ENCODE results near the gene MORN4. TPM values are rescaled to one million over a fixed set of nuclear protein-coding genes. Genes with fewer than 3 reads are reported as not detected.
"Not testable (repeated sequence)": the region's sequence is repeated elsewhere in the genome, so short reads cannot be mapped to it uniquely, and the experiment has no call there.

MORN4 gene
- total RNA-seq, 1 donor from 2014 or later, result 0.48 TPM

DNA sequence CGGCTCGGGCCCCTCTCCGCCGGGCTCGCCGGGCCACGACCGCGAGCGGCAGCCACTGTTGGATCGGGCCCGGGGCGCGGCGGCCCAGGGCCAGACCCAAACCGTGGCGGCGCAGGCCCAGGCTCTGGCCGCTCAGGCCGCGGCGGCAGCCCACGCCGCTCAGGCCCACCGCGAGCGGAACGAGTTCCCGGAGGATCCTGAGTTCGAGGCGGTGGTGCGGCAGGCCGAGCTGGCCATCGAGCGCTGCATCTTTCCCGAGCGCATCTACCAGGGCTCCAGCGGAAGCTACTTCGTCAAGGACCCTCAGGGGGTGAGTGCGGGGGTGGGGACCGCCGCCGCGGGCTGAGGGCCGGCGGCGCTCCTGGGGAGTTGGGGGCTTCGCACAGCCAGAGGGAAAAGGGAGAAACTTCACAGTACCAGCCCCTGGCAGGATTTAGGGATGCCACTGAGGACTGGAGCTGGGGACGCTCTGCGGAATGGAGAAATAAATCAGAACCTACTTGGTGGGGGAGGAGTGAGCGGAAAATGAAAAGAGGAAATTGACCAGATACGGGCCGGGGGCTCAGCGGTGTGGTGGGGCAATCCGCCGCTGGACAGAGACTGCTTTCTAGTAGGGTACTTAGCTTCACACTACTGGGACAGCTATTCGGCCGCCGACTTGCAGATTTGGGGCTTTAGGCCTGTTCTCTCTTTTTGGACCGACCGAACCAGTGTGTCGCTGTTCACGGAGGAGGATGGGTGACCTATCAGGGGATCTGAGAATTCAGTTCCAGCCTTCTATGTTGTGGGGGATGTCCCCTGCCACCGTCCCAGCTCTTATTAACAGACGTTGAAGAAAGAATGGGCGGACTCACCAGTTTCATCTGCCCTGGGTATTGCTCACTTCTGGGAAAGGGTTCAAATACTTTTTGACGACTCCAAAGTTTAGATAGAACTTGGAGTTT is 7.8 kb upstream of the MORN4 start:
- peak; percentile 43 for DNase-seq (ENCODE audit: low spot score)

DNA sequence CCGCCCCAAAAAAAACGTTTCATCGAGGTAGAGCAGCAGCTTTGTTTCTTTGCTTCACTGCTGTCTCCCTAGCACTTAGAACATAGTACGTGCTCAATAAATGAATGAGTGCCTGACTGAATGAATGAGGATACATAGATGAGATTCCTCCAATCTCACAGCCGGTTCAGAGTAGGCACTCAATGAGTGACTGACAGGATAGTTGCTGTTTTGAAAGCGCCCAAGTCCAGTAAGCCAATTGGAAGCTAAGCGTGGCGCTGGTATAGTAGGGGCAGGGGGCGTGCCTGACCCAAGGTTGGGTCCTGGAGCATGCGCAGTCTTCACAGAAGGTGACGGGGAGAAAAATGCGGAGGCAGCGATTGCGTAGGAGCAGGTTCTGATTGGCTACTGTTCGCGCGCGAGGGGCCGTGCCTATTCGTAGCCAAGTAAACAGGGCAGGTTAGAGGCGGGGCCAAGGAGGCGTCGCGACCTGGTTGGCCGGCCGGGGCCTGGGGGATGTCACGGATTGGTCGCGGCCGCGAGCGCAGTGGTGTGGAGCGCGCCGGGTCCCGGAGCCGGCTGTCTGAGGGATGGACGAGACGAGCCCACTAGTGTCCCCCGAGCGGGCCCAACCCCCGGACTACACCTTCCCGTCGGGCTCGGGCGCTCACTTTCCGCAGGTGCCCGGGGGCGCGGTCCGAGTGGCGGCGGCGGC is 7.0 kb upstream of the MORN4 start, which contains the start of gene PI4K2A:
Gene PI4K2A, plus strand, starts transcription at position 498 of the 694 bp plus-strand sequence. Its CDS starts 72 bp downstream, at position 570.
- peak; percentile 100 for DNase-seq (ENCODE audit: low spot score)

DNA sequence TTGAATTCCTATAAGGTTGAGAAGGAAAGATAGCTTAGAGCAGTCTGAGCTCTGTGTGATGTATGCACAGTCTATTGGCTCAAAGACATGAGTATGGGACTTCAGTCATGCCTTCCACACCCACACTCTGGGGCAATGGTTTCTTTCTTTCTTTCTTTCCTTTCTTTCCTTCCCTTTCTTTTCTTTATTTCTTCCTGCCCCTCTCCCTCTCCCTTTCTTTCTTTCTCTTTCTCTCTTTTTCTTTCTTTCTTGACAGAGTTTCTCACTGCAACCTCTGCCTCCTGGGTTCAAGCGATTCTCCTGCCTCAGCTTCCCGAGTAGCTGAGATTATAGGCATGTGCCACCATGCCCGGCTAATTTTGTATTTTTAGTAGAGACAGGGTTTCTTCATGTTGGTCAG is 5.8 kb upstream of the MORN4 start:
- not testable (repeated sequence) for DNase-seq (ENCODE audit: low spot score)

DNA sequence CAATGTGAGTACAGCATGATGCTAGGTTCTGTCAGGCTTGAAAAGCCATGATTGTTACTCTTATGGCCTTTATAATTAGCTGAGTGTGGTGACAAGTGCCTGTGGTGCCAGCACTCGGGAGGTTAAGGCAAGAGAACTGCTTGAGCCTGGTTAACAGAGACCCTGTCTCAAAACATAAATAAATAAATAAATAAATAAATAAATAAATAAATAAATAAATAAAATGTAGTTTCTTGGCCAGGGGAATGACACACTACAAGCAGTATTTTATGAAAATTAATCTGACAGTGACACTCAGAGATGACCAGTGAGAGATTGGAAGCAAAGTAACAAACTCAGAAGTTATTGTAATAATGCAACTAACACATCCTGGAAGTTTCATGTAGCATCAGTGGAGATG is 2.3 kb upstream of the MORN4 start:
- no peak for DNase-seq (ENCODE audit: low spot score)

DNA sequence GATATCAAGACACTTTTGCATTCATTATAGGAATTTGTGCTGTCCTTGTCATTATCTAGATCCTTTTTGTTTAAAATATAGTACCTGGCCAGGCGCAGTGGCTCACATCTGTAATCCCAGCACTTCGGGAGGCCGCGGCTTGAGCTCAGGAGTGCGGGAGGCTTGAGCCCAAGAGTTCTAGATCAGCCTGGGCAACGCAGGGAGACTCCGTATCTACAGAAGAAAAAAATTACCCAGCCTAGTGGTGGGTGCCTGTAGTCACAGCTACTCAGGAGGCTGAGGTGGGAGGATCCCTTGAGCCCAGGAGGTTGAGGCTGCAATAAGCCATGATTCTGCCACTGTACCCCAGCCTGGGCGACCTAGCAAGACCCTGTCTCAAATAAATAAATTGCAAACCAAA is 621 bp upstream of the MORN4 start:
- no peak for DNase-seq (ENCODE audit: low spot score)

DNA sequence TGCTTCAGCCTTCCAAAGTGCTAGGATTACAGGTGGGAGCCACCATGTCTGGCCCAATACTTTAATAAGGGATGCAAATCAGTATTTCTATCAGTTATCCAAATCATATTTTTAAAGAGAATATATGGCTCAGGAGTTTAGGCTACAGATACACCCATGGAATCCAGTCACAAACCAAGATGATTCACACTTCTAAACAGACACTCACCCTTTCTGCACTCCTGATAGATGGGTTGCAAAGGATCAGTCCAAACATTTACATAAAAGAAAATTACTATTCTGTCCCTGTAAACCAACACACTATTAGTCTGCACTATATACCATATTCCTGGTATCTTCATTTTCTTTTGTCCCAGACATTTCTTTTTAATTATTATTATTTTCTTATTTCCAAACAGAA is 2.2 kb downstream of the MORN4 start:
- DNase-seq (ENCODE audit: low spot score), result no peak

DNA sequence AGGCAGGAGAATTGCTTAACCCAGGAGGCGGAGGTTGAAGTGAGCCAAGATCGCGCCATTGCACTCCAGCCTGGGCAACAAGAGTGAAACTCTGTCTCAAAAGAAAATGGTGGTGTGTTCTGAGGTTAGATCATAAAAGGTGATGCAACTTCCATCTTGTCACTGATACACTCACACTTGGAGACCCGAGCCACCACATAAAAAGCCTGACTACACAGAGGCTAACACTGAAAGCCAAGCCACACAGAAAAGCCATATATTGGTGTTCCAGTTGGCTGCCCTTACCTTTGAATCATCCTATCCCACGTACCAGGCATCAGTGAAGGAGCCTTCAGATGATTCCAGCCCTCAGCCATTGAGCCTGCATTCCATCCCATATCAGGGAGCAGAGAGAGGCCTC is 4.0 kb downstream of the MORN4 start:
- DNase-seq (ENCODE audit: low spot score), result no peak

DNA sequence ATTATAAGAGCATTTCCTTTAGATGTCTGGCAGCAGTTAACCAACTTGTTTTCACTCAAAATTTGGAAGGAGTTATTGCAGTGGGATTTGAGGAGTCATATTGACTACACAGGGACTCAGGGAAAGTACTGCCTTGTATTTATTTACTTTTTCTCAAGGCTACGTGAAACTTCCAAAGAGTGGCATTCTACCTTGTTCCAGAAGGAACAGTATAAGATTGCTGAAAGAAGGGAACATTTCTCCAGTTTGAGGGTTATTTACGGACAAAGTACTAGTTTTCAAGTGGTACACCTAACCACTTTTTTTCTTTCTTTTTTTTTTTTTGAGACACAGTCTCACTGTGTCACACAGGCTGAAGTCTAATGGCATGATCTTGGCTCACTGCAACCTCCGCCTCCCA is 5.1 kb downstream of the MORN4 start:
- DNase-seq (ENCODE audit: low spot score), result no peak

DNA sequence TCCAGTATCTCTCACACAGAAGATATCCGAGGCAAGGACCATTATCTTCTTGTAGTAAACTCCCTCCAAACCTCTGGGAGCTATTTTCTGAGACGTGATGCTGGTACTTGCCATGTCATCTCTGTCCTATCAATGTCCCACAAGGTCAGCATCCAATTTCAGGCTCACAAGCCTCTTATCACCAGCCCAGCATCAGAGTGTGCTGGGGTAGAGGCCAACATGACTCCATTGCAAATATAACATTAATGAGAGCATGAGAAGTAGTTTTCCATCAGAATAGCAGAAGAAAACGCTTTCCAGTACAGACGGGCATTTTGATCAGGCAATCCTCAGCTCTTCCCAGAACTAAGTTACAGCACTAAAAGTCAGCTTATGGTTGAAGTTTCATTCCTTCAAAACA is 5.6 kb downstream of the MORN4 start:
- DNase-seq (ENCODE audit: low spot score), result no peak

DNA sequence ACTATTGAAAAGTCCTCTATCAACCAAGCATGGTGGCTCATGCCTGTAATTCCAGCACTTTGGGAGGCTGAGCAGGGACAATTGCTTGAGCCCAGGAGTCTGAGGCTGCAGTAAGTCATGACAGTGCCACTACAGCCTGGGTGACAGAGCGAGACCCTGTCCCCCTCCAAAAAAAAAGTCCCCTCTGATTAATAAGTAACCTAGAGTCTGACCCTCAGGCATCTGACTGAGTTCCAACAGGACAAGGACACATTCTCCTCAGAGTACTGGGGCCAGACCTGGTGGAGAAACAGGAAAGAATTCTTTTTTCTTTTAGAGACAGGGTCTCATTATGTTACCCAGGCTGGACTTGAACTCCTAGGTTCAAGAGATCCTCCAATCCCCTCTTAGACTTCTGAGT is 10.0 kb downstream of the MORN4 start:
- DNase-seq (ENCODE audit: low spot score), result no peak

DNA sequence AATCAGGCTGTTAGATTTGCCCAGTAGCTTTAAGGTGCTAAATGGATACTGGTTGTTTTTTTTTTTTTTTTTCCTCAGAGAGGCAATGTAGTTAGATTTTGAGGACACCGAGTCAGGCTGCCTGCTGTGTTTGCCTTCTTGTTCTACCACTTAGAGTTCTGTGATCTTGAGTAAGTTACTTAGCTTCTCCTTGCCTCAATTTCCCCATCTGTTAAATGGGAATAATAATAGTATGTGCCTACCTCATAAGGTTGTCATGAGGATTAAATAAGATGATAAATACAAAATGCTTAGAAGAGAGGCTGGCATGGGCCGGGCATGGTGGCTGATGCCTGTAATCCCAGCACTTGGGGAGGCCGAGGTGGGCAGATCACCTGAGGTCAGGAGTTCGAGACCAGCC is 14.6 kb downstream of the MORN4 start:
- no peak for DNase-seq (ENCODE audit: low spot score)

DNA sequence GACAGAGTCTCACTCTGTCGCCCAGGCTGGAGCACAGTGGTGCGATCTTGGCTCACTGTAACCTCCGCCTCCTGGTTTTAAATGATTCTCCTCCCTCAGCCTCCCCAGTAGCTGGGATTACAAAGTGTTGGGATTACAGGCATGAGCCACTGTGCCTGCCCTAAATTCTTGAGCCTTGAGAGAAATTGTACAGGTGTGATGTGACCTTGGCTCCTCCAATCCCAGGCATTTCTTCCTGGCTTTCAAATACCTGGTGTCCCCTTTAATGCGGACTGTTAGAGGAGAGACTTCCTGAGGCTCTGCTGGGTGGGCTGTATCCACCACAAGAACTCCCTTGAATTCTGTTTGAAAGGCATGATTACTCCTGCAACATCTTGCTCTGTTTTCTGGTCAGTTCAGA is 15.0 kb downstream of the MORN4 start:
- no peak for DNase-seq (ENCODE audit: low spot score)

DNA sequence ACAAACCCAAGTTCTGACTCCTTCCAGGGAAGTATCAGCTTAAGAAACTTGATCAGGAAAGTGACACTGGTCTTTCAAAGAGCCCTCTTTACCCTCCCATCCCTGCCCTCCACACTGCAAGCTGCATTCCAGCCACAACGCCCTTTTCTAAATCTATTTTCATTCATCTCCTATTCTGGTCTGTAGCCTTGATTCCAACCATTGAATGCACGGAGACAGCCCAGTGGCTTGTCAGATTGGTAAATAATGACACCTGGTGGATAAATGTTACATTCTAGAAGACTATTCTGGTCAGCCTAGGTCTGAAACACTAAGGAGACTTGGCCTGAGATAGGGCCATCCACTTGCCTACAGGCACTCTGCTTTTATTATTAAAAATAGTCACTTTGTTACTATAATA is 20.9 kb downstream of the MORN4 start:
- DNase-seq (ENCODE audit: low spot score), result peak; percentile 65

DNA sequence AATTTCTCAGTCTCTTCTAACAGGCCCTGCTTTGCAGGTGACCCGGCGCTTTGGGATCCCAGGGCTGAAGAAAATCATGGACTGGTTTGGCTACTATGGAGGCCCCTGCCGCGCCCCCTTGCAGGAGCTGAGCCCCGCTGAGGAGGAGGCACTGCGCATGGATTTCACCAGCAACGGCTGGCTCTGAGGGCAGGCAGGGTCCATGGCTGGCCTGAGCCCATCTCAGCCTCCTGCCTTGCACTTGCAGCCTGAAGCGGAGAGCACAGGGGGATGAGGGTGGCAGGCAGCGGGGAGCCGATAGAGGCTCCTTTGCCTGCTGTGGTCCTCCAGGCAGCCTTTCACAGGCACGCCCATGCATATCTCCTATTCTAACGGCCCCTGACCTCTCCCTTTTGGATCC is 21.8 kb downstream of the MORN4 start:
- DNase-seq (ENCODE audit: low spot score), result no peak

DNA sequence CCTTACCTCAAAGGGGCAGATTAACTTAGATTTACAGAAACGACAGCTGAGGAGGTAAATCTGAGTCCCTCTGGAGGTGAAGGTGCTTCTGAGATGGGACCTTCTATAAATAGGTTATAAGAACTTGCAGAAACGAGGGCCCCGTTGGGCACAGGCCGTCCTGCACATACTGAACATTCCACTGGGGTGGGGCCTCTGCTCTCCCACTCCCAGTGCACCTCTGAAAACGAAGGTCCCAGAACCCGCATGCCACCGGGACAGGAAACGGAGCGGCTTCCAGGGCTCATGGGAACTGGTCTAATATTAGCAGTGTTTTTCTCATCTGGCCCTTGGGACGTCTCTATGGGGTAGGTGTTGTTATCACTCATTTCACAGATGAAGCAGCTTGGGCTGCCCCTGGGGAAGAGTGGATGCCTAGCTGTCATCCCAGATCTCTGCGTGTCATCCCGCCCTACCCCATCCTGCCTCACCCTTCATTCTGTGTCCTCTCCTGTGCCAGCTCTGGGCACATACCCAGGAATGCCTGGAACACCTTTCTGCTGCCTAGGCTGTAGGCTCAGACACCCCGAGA is 24.2 kb downstream of the MORN4 start:
- DNase-seq (ENCODE audit: low spot score), result no peak

DNA sequence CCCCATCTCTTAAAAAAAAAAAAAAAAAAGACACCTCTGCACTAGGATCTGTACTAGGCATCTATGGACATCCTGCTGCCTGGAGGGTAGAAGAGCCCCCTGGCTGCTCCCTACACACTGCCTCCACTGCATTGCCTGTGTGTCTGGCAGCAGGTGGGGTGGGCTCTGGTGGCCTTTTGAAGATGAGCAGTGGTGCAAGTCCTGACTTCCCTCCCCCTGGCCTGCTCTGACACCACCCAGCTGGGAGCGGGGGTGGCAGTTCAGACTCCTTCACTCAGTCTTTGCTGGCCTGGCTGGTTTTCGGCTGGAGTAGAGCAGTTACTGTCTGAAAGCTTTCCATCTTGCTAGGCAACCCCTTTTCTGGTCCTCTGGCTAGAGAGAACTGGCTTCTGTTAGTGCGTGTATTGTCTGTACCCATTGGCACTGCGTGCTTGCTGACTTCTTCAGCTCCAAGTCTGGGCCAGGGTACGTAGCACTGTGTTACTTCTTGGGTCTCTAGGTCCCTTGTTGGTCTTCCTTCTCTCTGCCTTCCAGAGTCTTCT is 26.1 kb downstream of the MORN4 start:
- DNase-seq (ENCODE audit: low spot score), result no peak

DNA sequence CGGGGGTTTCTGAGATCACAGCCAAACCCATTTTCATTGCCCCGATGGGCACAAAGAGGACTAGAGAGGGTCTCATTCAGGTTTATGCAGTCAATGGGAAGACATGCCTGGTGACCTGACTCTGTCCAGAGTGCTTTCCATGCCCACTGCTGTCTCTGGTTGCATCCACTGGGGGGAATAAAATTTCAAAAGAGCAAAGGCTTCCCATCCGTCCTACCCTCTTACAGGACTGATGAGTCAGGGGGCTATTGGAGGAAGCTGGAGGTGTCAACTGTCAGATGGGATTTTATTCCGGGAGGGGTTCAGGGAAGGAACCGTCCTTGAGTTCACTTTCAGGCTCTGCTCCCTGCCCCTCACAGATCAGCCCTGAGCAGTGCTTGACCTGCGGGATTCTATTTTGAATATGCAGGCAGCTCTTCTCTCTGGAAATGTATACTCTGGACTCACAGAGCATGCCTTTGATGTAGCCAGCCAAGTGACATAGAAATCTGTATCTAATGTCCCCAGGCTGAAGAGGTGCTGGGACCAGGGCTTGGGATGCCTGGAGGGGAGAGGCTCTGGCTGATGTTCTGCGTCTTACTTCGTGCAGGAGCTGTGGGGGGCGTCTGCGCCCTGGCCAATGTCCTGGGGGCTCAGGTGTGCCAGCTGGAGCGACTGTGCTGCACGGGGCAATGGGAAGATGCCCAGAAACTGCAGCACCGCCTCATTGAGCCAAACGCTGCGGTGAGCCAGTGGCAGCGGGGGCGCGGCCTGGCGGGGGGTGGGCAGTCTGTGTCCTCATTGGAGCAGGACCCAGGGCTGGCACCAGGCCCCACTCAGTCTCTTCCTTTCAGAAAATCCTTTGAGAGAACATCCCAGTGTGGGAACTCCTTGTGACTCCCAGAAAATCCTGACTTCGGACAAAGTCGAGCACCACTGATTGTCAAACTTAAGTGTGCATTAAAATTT is 31.8 kb downstream of the MORN4 start:
- DNase-seq (ENCODE audit: low spot score), result no peak

DNA sequence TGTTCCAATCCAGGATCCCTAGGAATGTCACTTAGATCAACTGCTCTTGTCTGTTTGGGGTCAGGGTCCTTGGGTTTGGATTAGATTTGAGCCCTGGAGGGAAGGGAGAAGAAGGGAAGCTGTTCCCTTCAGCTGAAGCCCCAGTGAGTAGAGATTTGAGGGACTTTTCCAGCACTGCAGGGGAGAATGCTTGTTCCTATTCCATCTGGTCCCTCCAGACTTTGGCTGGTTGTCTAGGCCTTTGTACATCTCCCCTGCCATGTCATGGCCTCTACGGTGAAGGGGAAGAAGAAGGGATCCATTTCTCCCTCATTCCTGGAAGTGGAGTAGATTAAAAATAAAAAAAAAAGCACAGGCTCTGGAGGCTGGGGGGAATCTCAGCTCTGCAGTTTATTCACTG is 32.7 kb downstream of the MORN4 start:
- no peak for DNase-seq (ENCODE audit: low spot score)

DNA sequence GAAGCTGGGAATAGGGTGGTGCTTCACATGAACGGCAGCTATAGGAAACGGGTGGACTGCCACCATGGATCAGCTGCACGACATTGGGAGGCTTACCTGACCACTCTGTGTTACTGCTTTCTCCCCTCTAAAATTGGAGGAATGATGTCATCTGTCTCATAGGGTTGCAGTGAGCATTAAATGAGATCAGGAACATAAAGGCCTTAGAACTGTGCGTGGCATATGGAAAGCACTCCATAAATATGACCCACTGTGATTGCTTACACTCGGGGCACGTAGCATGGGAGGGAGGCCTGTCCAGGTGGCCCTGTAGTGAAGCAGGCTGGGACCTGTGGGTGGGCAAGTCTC is 34.1 kb downstream of the MORN4 start:
- no peak for DNase-seq (ENCODE audit: low spot score)

DNA sequence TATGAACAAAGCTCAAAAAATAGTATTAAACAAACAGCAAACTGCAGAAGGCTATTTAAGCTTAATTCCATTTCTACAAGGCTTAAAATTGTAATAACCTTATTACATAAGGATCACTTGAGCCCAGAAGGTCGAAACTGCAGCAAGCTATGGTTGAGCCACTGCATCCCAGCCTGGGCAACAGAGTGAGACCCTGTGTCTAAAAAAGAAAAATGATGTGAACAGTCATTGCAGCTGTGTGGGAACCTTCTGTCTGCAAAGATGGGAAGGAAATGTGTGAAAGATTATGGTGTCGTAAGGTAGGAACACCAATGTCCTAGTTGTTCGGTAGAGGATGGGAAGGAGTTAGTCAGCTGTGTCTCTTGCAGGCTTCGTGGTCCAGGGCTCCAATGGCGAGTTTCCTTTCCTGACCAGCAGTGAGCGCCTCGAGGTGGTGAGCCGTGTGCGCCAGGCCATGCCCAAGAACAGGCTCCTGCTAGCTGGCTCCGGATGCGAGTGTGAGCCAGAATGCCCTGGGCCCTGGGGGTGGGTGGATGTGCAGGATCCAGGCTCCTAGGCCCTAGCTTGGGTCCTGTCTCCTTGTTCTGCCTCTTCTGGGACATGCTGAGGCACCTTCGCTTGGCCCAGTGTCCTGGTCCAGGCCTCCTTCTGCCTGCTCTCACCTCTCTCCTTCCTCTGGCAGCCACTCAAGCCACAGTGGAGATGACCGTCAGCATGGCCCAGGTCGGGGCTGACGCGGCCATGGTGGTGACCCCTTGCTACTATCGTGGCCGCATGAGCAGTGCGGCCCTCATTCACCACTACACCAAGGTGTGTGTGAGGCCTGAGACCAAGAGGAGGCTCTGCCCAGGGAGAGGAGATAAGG is 34.7 kb downstream of the MORN4 start:
- no peak for DNase-seq (ENCODE audit: low spot score)
